Skeletal muscle cell (primary cell): Measurements from ENCODE around the gene FGF5.
A peak's percentile ranks its signal among the peaks of the same experiment; 100 is the strongest.

ENCODE experiments used
- DNase-seq: peaks from one replicate; pipeline ENCODE4 v3.0.0-alpha.2; 2010; ENCODE audit warnings: low read depth
- H3K4me3 ChIP-seq: 2 replicates; pipeline ENCODE4 v1.5.1; 2011; ENCODE audit warnings: low read depth, mild to moderate bottlenecking, control low read depth, low read length, moderate library complexity

FGF5 gene

GRCh38 chr4:80322716-80323115, 56.3 kb downstream of the FGF5 start:
- DNase-seq, result no peak

GRCh38 chr4:80324171-80324570, 57.7 kb downstream of the FGF5 start:
- no peak overlapping the region for H3K4me3 ChIP-seq
- no peak for DNase-seq

More at GRCh38 chr4:80322716-80323115, 56.3 kb downstream of the FGF5 start:
- H3K4me3 ChIP-seq, result no peak overlapping the region

- no peak overlapping the region for H3K4me3 ChIP-seq
- DNase-seq, result no peak
Observed at GRCh38 chr4:80331693-80332092, 65.2 kb downstream of the FGF5 start.

- no peak overlapping the region for H3K4me3 ChIP-seq
- DNase-seq, result no peak
Observed at GRCh38 chr4:80333121-80333520, 66.7 kb downstream of the FGF5 start.

- H3K4me3 ChIP-seq, result no peak overlapping the region
- DNase-seq, result no peak
Observed at GRCh38 chr4:80334568-80334967, 68.1 kb downstream of the FGF5 start.

- H3K4me3 ChIP-seq, result peak overlapping the region; percentile 80
- DNase-seq, result no peak
Observed at GRCh38 chr4:80335226-80335553, 68.7 kb downstream of the FGF5 start.

- DNase-seq, result peak; percentile 65
- H3K4me3 ChIP-seq, result peak within 1 kb of the TSS; percentile 80
Observed at GRCh38 chr4:80335554-80336358, 69.3 kb downstream of the FGF5 start, which contains the start of gene CFAP299. TSS of gene CFAP299 (plus strand) at chr4:80335730.

GRCh38 chr4:80336582-80336981, 70.1 kb downstream of the FGF5 start:
- no peak for DNase-seq
- peak overlapping the region; percentile 80 for H3K4me3 ChIP-seq

GRCh38 chr4:80340036-80340435, 73.6 kb downstream of the FGF5 start:
- no peak for DNase-seq

More at GRCh38 chr4:80340036-80340435, 73.6 kb downstream of the FGF5 start:
- no peak overlapping the region for H3K4me3 ChIP-seq
